HCT116 (cell line): Measurements from ENCODE around the gene LHX2. TPM values are rescaled to one million over a fixed set of nuclear protein-coding genes. Genes with fewer than 3 reads are reported as not detected.

Source experiments
- ATAC-seq: fragments of 200-7000 bp; cut with Tn5 transposase; 2 replicates; pipeline ENCODE4 v1.9.1; 2020; ENCODE audit warnings: mild to moderate bottlenecking, moderate library complexity
- BruUV-seq: library from RNA; stranded (reverse); fragments of 400-500 nt; replicated peaks from 2 replicates; lab custom pipeline; 2021; lab: Mats Ljungman, UMichigan
- CTCF ChIA-PET: fragments of 300-600 bp; sonication (Branson Sonifier 250); formaldehyde crosslinking; loops from one replicate; lab custom pipeline; 2021; ENCODE audit warnings: antibody characterized with exemption; lab: Charles Lee
- POLR2A ChIA-PET: fragments of 300-600, 350-600 bp; sonication (Branson Sonifier 250); formaldehyde crosslinking; loops from one replicate; lab custom pipeline; 2021; ENCODE audit warnings: antibody characterized with exemption; lab: Charles Lee
- RAD21 ChIA-PET, 2 experiments: fragments of 300-600 bp; sonication (Branson Sonifier 250); formaldehyde crosslinking; loops; one replicate each; lab custom pipeline; 2023; ENCODE audit warnings: low total read pairs in 2 of 2; ENCODE audit not compliant: uncharacterized antibody in 2 of 2, unreplicated experiment in 2 of 2, low non-redundant PET in 1 of 2; lab: Charles Lee
- DNase-seq: peaks from one replicate; pipeline ENCODE4 v3.0.0-alpha.2; 2010; ENCODE audit warnings: low read depth, low spot score
- H2AFZ ChIP-seq: fragments of 200-600 bp; shearing (Covaris generic), sonication (generic); 2 replicates; pipeline ENCODE4 v1.6.1; 2017; ENCODE audit warnings: low read depth, mixed run types, mixed read lengths, antibody characterized with exemption, low read length; ENCODE audit not compliant: poor library complexity, severe bottlenecking
- H3K27ac ChIP-seq: 2 replicates; pipeline ENCODE4 v1.5.1; 2012; ENCODE audit warnings: low read depth, low read length
- H3K27me3 ChIP-seq: fragments of 200-600 bp; sonication (generic); 2 replicates; pipeline ENCODE4 v1.6.1; 2016; ENCODE audit warnings: mixed run types, low read length, mixed read lengths; ENCODE audit not compliant: insufficient read depth
- H3K36me3 ChIP-seq, 2 experiments: fragments of 200-500 bp in 1 of 2; fragments of 200-600 bp in 1 of 2; sonication (Bioruptor generic) in 1 of 2; sonication (generic) in 1 of 2; 2 replicates each; pipeline versions ENCODE4 v1.5.1 to v1.6.1; 2014 to 2016; ENCODE audit warnings: low read length in 2 of 2, inconsistent platforms in 1 of 2, mixed read lengths in 1 of 2, mixed run types in 1 of 2; ENCODE audit not compliant: insufficient read depth in 2 of 2, control insufficient read depth in 1 of 2
- H3K4me1 ChIP-seq, 2 experiments: fragments of 200-600 bp in 1 of 2; sonication (generic) in 1 of 2; 2 replicates each; pipeline versions ENCODE4 v1.5.1 to v1.6.1; 2012 to 2017; ENCODE audit warnings: low read length in 2 of 2, inconsistent platforms in 1 of 2, mild to moderate bottlenecking in 1 of 2, mixed read lengths in 1 of 2, mixed run types in 1 of 2, moderate library complexity in 1 of 2; ENCODE audit not compliant: insufficient read depth in 2 of 2, control insufficient read depth in 1 of 2
- H3K4me2 ChIP-seq: fragments of 200-600 bp; sonication (generic); 2 replicates; pipeline ENCODE4 v1.6.1; 2017; ENCODE audit warnings: mixed run types, low read length, mixed read lengths
- H3K4me3 ChIP-seq, 2 experiments: fragments of 200-600 bp in 1 of 2; sonication (generic) in 1 of 2; replicated peaks in 1 of 2; 2 replicates each; pipeline ENCODE4 v1.5.1; 2011 to 2016; ENCODE audit warnings: low read length in 2 of 2, control low read depth in 1 of 2, low read depth in 1 of 2, mild to moderate bottlenecking in 1 of 2, mixed read lengths in 1 of 2, mixed run types in 1 of 2
- H3K79me2 ChIP-seq: fragments of 200-600 bp; sonication (generic); 2 replicates; pipeline ENCODE4 v1.6.1; 2017; ENCODE audit warnings: mild to moderate bottlenecking, mixed run types, low read length, moderate library complexity, mixed read lengths; ENCODE audit not compliant: insufficient read depth
- H3K9ac ChIP-seq: fragments of 200-600 bp; sonication (generic); 2 replicates; pipeline ENCODE4 v1.6.1; 2016; ENCODE audit warnings: low read length, mixed read lengths
- H3K9me2 ChIP-seq: fragments of 200-600 bp; sonication (generic), shearing (Covaris generic); 2 replicates; pipeline ENCODE4 v1.6.1; 2017; ENCODE audit warnings: mixed run types, mild to moderate bottlenecking, moderate library complexity; ENCODE audit not compliant: insufficient read depth
- H3K9me3 ChIP-seq, 2 experiments: fragments of 200-500 bp in 1 of 2; fragments of 200-600 bp in 1 of 2; sonication (Bioruptor generic) in 1 of 2; sonication (generic) in 1 of 2; 2 replicates each; pipeline ENCODE4 v1.6.1; 2014 to 2017; ENCODE audit warnings: low read length in 2 of 2, mixed read lengths in 2 of 2, inconsistent platforms in 1 of 2, low read depth in 1 of 2, mild to moderate bottlenecking in 1 of 2, mixed run types in 1 of 2, moderate library complexity in 1 of 2; ENCODE audit not compliant: control insufficient read depth in 1 of 2, insufficient read depth in 1 of 2
- H4K20me1 ChIP-seq: fragments of 200-600 bp; sonication (generic), shearing (Covaris generic); 2 replicates; pipeline ENCODE4 v1.6.1; 2017; ENCODE audit warnings: mixed run types, mild to moderate bottlenecking, moderate library complexity; ENCODE audit not compliant: insufficient read depth
- ATF3 ChIP-seq: IDR thresholded peaks from 2 replicates; pipeline ENCODE4 v1.6.1; 2012
- CTCF ChIP-seq, 3 experiments: fragments of 200-600 bp in 1 of 3; sonication (generic) in 1 of 3; IDR thresholded peaks in 2 of 3; conservative IDR thresholded peaks in 1 of 3; 2 replicates each; pipeline ENCODE4 v1.5.1; 2012 to 2017; ENCODE audit warnings: low read depth in 2 of 3, low read length in 2 of 3, antibody characterized with exemption in 1 of 3, borderline replicate concordance in 1 of 3, control low read depth in 1 of 3, mild to moderate bottlenecking in 1 of 3, mixed read lengths in 1 of 3, mixed run types in 1 of 3, moderate library complexity in 1 of 3; ENCODE audit not compliant: insufficient read depth in 1 of 3
- ELF1 ChIP-seq: IDR thresholded peaks from 2 replicates; pipeline ENCODE4 v1.6.1; 2012; ENCODE audit warnings: low read depth, borderline replicate concordance
- EZH2phosphoT487 ChIP-seq: fragments of 200-600 bp; IDR thresholded peaks from 2 replicates; pipeline ENCODE4 v1.6.1; 2018; ENCODE audit warnings: antibody characterized with exemption, borderline replicate concordance
- FOSL1 ChIP-seq: IDR thresholded peaks from 2 replicates; pipeline ENCODE4 v1.6.1; 2012; ENCODE audit warnings: low read depth
- MAX ChIP-seq: IDR thresholded peaks from 2 replicates; pipeline ENCODE4 v1.6.1; 2012
- RAD21 ChIP-seq: IDR thresholded peaks from 2 replicates; pipeline ENCODE4 v1.6.1; 2012; ENCODE audit warnings: low read depth, mild to moderate bottlenecking
- REST ChIP-seq: IDR thresholded peaks from 2 replicates; pipeline ENCODE4 v1.6.1; 2012; ENCODE audit warnings: low read depth
- SP1 ChIP-seq: IDR thresholded peaks from 2 replicates; pipeline ENCODE4 v1.6.1; 2012; ENCODE audit warnings: low read depth
- SRF ChIP-seq: IDR thresholded peaks from 2 replicates; pipeline ENCODE4 v1.6.1; 2012; ENCODE audit warnings: low read depth
- TCF7L2 ChIP-seq: IDR thresholded peaks from 2 replicates; pipeline ENCODE4 v1.7.0; 2011; ENCODE audit warnings: borderline replicate concordance, inconsistent platforms; ENCODE audit not compliant: insufficient read depth, insufficient read length; ENCODE audit errors: extremely low read depth
- ZFX ChIP-seq: fragments of 450-650 bp; IDR thresholded peaks from 2 replicates; pipeline ENCODE4 v1.6.1; 2017
- intact Hi-C: fragments of 100-400 bp; cut with micrococcal nuclease; formaldehyde crosslinking; loops from 2 replicates; pipeline ENCODE4 v1.10.0; 2022
- total RNA-seq: library from RNA; stranded (reverse); gene quantifications from one replicate; pipeline ENCODE4 v1.2.1, GENCODE V29; 2021; ENCODE audit not compliant: unreplicated experiment

LHX2 gene
- total RNA-seq, 1 experiment from 2014 or later: 10.2 TPM

- no peak for TF ChIP-seq ELF1
- Histone ChIP-seq H3K27me3 (no peaks in the 10 kb centered on the region), H4K20me1 (no peaks in the 10 kb centered on the region), H3K9ac (no peak overlapping the region), H3K36me3 (no peaks in the 10 kb centered on the region), H3K4me2 (no peak overlapping the region), H2AFZ (no peak overlapping the region), H3K9me2 (no peaks in the 10 kb centered on the region), H3K9me3 (no peaks in the 10 kb centered on the region), H3K4me1 (no peaks in the 10 kb centered on the region), H3K27ac (no peak overlapping the region), H3K79me2 (no peaks in the 10 kb centered on the region), H3K4me3 (no peak overlapping the region)
- ChIA-PET CTCF (no interaction called here), POLR2A (no interaction called here), RAD21 (no interaction called here)
- intact Hi-C loops: no loop called here
- DNase-seq (no peak), ATAC-seq (no peak)
- no TSS peak for BruUV-seq
These were observed 55.4 kb downstream of the LHX2 start for GRCh38 chr9:124066783-124067577.

- H3K9me3 ChIP-seq: no peaks in the 10 kb centered on the region
- H3K9me2 ChIP-seq: no peaks in the 10 kb centered on the region
- no peak overlapping the region for H3K9ac ChIP-seq
- no peaks in the 10 kb centered on the region for H3K36me3 ChIP-seq
- H3K27me3 ChIP-seq: no peaks in the 10 kb centered on the region
- DNase-seq: no peak
- no peak overlapping the region for H3K4me2 ChIP-seq
- H3K79me2 ChIP-seq: no peaks in the 10 kb centered on the region
- H3K4me1 ChIP-seq: no peaks in the 10 kb centered on the region
- intact Hi-C loops: no loop called here
- H3K27ac ChIP-seq: no peak overlapping the region
- ChIA-PET CTCF (no interaction called here), POLR2A (no interaction called here), RAD21 (no interaction called here)
- no peak for ATAC-seq
- no peak overlapping the region for H3K4me3 ChIP-seq
- no TSS peak for BruUV-seq
- no peaks in the 10 kb centered on the region for H4K20me1 ChIP-seq
- no peak overlapping the region for H2AFZ ChIP-seq
- TF ChIP-seq SRF (no peak), REST (no peak), TCF7L2 (no peak), FOSL1 (no peak), MAX (no peak), EZH2phosphoT487 (no peak), SP1 (no peak), ZFX (no peak), CTCF (IDR thresholded peaks at IDR 0.05 in 2 of 3, conservative IDR thresholded peaks at IDR 0.05 in 1 of 3; ENCODE audit: borderline replicate concordance in 1 of 3, insufficient read depth in 1 of 3, low read depth in 2 of 3, low read length in 2 of 3) (no peak), RAD21 (no peak), ATF3 (no peak)
These were observed 56.7 kb downstream of the LHX2 start for GRCh38 chr9:124068251-124068650.
